HCT116 (cell line): ENCODE data around the gene YAE1. TPM values are rescaled to one million over a fixed set of nuclear protein-coding genes. Genes with fewer than 3 reads are reported as not detected.

ENCODE experiments used
- ATAC-seq: fragments of 200-7000 bp; cut with Tn5 transposase; 2 replicates; pipeline ENCODE4 v1.9.1; 2020; ENCODE audit warnings: mild to moderate bottlenecking, moderate library complexity
- BruUV-seq: library from RNA; stranded (reverse); fragments of 400-500 nt; replicated peaks from 2 replicates; lab custom pipeline; 2021; lab: Mats Ljungman, UMichigan
- CTCF ChIA-PET: fragments of 300-600 bp; sonication (Branson Sonifier 250); formaldehyde crosslinking; loops from one replicate; lab custom pipeline; 2021; ENCODE audit warnings: antibody characterized with exemption; lab: Charles Lee
- POLR2A ChIA-PET: fragments of 300-600, 350-600 bp; sonication (Branson Sonifier 250); formaldehyde crosslinking; loops from one replicate; lab custom pipeline; 2021; ENCODE audit warnings: antibody characterized with exemption; lab: Charles Lee
- RAD21 ChIA-PET, 2 experiments: fragments of 300-600 bp; sonication (Branson Sonifier 250); formaldehyde crosslinking; loops; one replicate each; lab custom pipeline; 2023; ENCODE audit warnings: low total read pairs in 2 of 2; ENCODE audit not compliant: uncharacterized antibody in 2 of 2, unreplicated experiment in 2 of 2, low non-redundant PET in 1 of 2; lab: Charles Lee
- DNase-seq: peaks from one replicate; pipeline ENCODE4 v3.0.0-alpha.2; 2010; ENCODE audit warnings: low read depth, low spot score
- H2AFZ ChIP-seq: fragments of 200-600 bp; shearing (Covaris generic), sonication (generic); 2 replicates; pipeline ENCODE4 v1.6.1; 2017; ENCODE audit warnings: low read depth, mixed run types, mixed read lengths, antibody characterized with exemption, low read length; ENCODE audit not compliant: poor library complexity, severe bottlenecking
- H3K27ac ChIP-seq: 2 replicates; pipeline ENCODE4 v1.5.1; 2012; ENCODE audit warnings: low read depth, low read length
- H3K27me3 ChIP-seq: fragments of 200-600 bp; sonication (generic); 2 replicates; pipeline ENCODE4 v1.6.1; 2016; ENCODE audit warnings: mixed run types, low read length, mixed read lengths; ENCODE audit not compliant: insufficient read depth
- H3K36me3 ChIP-seq, 2 experiments: fragments of 200-500 bp in 1 of 2; fragments of 200-600 bp in 1 of 2; sonication (Bioruptor generic) in 1 of 2; sonication (generic) in 1 of 2; 2 replicates each; pipeline versions ENCODE4 v1.5.1 to v1.6.1; 2014 to 2016; ENCODE audit warnings: low read length in 2 of 2, inconsistent platforms in 1 of 2, mixed read lengths in 1 of 2, mixed run types in 1 of 2; ENCODE audit not compliant: insufficient read depth in 2 of 2, control insufficient read depth in 1 of 2
- H3K4me1 ChIP-seq, 2 experiments: fragments of 200-600 bp in 1 of 2; sonication (generic) in 1 of 2; 2 replicates each; pipeline versions ENCODE4 v1.5.1 to v1.6.1; 2012 to 2017; ENCODE audit warnings: low read length in 2 of 2, inconsistent platforms in 1 of 2, mild to moderate bottlenecking in 1 of 2, mixed read lengths in 1 of 2, mixed run types in 1 of 2, moderate library complexity in 1 of 2; ENCODE audit not compliant: insufficient read depth in 2 of 2, control insufficient read depth in 1 of 2
- H3K4me2 ChIP-seq: fragments of 200-600 bp; sonication (generic); 2 replicates; pipeline ENCODE4 v1.6.1; 2017; ENCODE audit warnings: mixed run types, low read length, mixed read lengths
- H3K4me3 ChIP-seq, 2 experiments: fragments of 200-600 bp in 1 of 2; sonication (generic) in 1 of 2; replicated peaks in 1 of 2; 2 replicates each; pipeline ENCODE4 v1.5.1; 2011 to 2016; ENCODE audit warnings: low read length in 2 of 2, control low read depth in 1 of 2, low read depth in 1 of 2, mild to moderate bottlenecking in 1 of 2, mixed read lengths in 1 of 2, mixed run types in 1 of 2
- H3K79me2 ChIP-seq: fragments of 200-600 bp; sonication (generic); 2 replicates; pipeline ENCODE4 v1.6.1; 2017; ENCODE audit warnings: mild to moderate bottlenecking, mixed run types, low read length, moderate library complexity, mixed read lengths; ENCODE audit not compliant: insufficient read depth
- H3K9ac ChIP-seq: fragments of 200-600 bp; sonication (generic); 2 replicates; pipeline ENCODE4 v1.6.1; 2016; ENCODE audit warnings: low read length, mixed read lengths
- H3K9me2 ChIP-seq: fragments of 200-600 bp; sonication (generic), shearing (Covaris generic); 2 replicates; pipeline ENCODE4 v1.6.1; 2017; ENCODE audit warnings: mixed run types, mild to moderate bottlenecking, moderate library complexity; ENCODE audit not compliant: insufficient read depth
- H3K9me3 ChIP-seq, 2 experiments: fragments of 200-500 bp in 1 of 2; fragments of 200-600 bp in 1 of 2; sonication (Bioruptor generic) in 1 of 2; sonication (generic) in 1 of 2; 2 replicates each; pipeline ENCODE4 v1.6.1; 2014 to 2017; ENCODE audit warnings: low read length in 2 of 2, mixed read lengths in 2 of 2, inconsistent platforms in 1 of 2, low read depth in 1 of 2, mild to moderate bottlenecking in 1 of 2, mixed run types in 1 of 2, moderate library complexity in 1 of 2; ENCODE audit not compliant: control insufficient read depth in 1 of 2, insufficient read depth in 1 of 2
- H4K20me1 ChIP-seq: fragments of 200-600 bp; sonication (generic), shearing (Covaris generic); 2 replicates; pipeline ENCODE4 v1.6.1; 2017; ENCODE audit warnings: mixed run types, mild to moderate bottlenecking, moderate library complexity; ENCODE audit not compliant: insufficient read depth
- CBX3 ChIP-seq: IDR thresholded peaks from 2 replicates; pipeline ENCODE4 v1.6.1; 2012; ENCODE audit warnings: low read depth
- CEBPB ChIP-seq: IDR thresholded peaks from 2 replicates; pipeline ENCODE4 v1.6.1; 2012; ENCODE audit warnings: low read depth
- EGR1 ChIP-seq: IDR thresholded peaks from 2 replicates; pipeline ENCODE4 v1.6.1; 2012; ENCODE audit warnings: low read depth
- ELF1 ChIP-seq: IDR thresholded peaks from 2 replicates; pipeline ENCODE4 v1.6.1; 2012; ENCODE audit warnings: low read depth, borderline replicate concordance
- EZH2phosphoT487 ChIP-seq: fragments of 200-600 bp; IDR thresholded peaks from 2 replicates; pipeline ENCODE4 v1.6.1; 2018; ENCODE audit warnings: antibody characterized with exemption, borderline replicate concordance
- POLR2AphosphoS5 ChIP-seq: IDR thresholded peaks from 2 replicates; pipeline ENCODE4 v1.6.1; 2011; ENCODE audit warnings: mild to moderate bottlenecking, low read depth, low read length, moderate library complexity
- RAD21 ChIP-seq: IDR thresholded peaks from 2 replicates; pipeline ENCODE4 v1.6.1; 2012; ENCODE audit warnings: low read depth, mild to moderate bottlenecking
- REST ChIP-seq: IDR thresholded peaks from 2 replicates; pipeline ENCODE4 v1.6.1; 2012; ENCODE audit warnings: low read depth
- SIN3A ChIP-seq: IDR thresholded peaks from 2 replicates; pipeline ENCODE4 v1.6.1; 2012; ENCODE audit warnings: low read depth
- SP1 ChIP-seq: IDR thresholded peaks from 2 replicates; pipeline ENCODE4 v1.6.1; 2012; ENCODE audit warnings: low read depth
- YY1 ChIP-seq: IDR thresholded peaks from 2 replicates; pipeline ENCODE4 v1.6.1; 2011; ENCODE audit warnings: low read length, low read depth, moderate library complexity, mild to moderate bottlenecking; ENCODE audit not compliant: insufficient replicate concordance; ENCODE audit errors: extremely low read depth
- ZBTB33 ChIP-seq: IDR thresholded peaks from 2 replicates; pipeline ENCODE4 v1.6.1; 2011; ENCODE audit warnings: mild to moderate bottlenecking, low read length, moderate library complexity; ENCODE audit not compliant: insufficient replicate concordance; ENCODE audit errors: extremely low read depth
- ZFX ChIP-seq: fragments of 450-650 bp; IDR thresholded peaks from 2 replicates; pipeline ENCODE4 v1.6.1; 2017
- intact Hi-C: fragments of 100-400 bp; cut with micrococcal nuclease; formaldehyde crosslinking; loops from 2 replicates; pipeline ENCODE4 v1.10.0; 2022
- total RNA-seq: library from RNA; stranded (reverse); gene quantifications from one replicate; pipeline ENCODE4 v1.2.1, GENCODE V29; 2021; ENCODE audit not compliant: unreplicated experiment
- TF ChIP-seq, protein P1 (sequence below): IDR thresholded peaks from 2 replicates; pipeline ENCODE4 v1.6.1; 2012
- TF ChIP-seq, protein P2 (sequence below), 3 experiments: fragments of 200-600 bp in 1 of 3; sonication (generic) in 1 of 3; IDR thresholded peaks in 2 of 3; conservative IDR thresholded peaks in 1 of 3; 2 replicates each; pipeline ENCODE4 v1.5.1; 2012 to 2017; ENCODE audit warnings: low read depth in 2 of 3, low read length in 2 of 3, antibody characterized with exemption in 1 of 3, borderline replicate concordance in 1 of 3, control low read depth in 1 of 3, mild to moderate bottlenecking in 1 of 3, mixed read lengths in 1 of 3, mixed run types in 1 of 3, moderate library complexity in 1 of 3; ENCODE audit not compliant: insufficient read depth in 1 of 3

Gene YAE1
- total RNA-seq, 1 experiment from 2014 or later, result 16.9 TPM

GRCh38 chr7:39517240-39517639, 49.0 kb upstream of the YAE1 start:
- Histone ChIP-seq H3K4me2 (no peak overlapping the region), H3K9ac (no peak overlapping the region), H3K27ac (no peak overlapping the region), H3K27me3 (no peaks in the 10 kb centered on the region), H3K36me3 (no peaks in the 10 kb centered on the region), H3K4me1 (peaks cover 0 to 7% of the 10 kb centered on the region in 2 experiments; a peak in 1 of 4 replicates), H3K9me3 (no peaks in the 10 kb centered on the region), H2AFZ (no peak overlapping the region), H3K79me2 (no peaks in the 10 kb centered on the region), H3K4me3 (no peak overlapping the region), H4K20me1 (no peaks in the 10 kb centered on the region), H3K9me2 (no peaks in the 10 kb centered on the region)
- no peak for DNase-seq
- ATAC-seq, result no peak
- no TSS peak for BruUV-seq
- TF ChIP-seq ZBTB33 (no peak), POLR2AphosphoS5 (no peak), ZFX (no peak), ELF1 (no peak), RAD21 (no peak), YY1 (no peak), SP1 (no peak), EZH2phosphoT487 (no peak), REST (no peak), SIN3A (no peak), EGR1 (no peak), CEBPB (no peak), CBX3 (no peak)
- TF ChIP-seq, protein P1, sequence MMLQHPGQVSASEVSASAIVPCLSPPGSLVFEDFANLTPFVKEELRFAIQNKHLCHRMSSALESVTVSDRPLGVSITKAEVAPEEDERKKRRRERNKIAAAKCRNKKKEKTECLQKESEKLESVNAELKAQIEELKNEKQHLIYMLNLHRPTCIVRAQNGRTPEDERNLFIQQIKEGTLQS, result no peak
- TF ChIP-seq, protein P2, sequence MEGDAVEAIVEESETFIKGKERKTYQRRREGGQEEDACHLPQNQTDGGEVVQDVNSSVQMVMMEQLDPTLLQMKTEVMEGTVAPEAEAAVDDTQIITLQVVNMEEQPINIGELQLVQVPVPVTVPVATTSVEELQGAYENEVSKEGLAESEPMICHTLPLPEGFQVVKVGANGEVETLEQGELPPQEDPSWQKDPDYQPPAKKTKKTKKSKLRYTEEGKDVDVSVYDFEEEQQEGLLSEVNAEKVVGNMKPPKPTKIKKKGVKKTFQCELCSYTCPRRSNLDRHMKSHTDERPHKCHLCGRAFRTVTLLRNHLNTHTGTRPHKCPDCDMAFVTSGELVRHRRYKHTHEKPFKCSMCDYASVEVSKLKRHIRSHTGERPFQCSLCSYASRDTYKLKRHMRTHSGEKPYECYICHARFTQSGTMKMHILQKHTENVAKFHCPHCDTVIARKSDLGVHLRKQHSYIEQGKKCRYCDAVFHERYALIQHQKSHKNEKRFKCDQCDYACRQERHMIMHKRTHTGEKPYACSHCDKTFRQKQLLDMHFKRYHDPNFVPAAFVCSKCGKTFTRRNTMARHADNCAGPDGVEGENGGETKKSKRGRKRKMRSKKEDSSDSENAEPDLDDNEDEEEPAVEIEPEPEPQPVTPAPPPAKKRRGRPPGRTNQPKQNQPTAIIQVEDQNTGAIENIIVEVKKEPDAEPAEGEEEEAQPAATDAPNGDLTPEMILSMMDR (IDR thresholded peaks at IDR 0.05 in 2 of 3, conservative IDR thresholded peaks at IDR 0.05 in 1 of 3; ENCODE audit: borderline replicate concordance in 1 of 3, insufficient read depth in 1 of 3, low read depth in 2 of 3, low read length in 2 of 3), result no peak
- ChIA-PET CTCF (no interaction called here), POLR2A (no interaction called here), RAD21 (no interaction called here)
- intact Hi-C loops, result no loop called here
